Activated CD8-positive, alpha-beta memory T cell treated with anti-CD3 and anti-CD28 coated beads for 24 hours (primary cell): ENCODE data around the gene FTO.

ENCODE experiments used
- DNase-seq: peaks from one replicate; pipeline ENCODE4 v3.0.0-alpha.2; 2020

FTO gene

DNA sequence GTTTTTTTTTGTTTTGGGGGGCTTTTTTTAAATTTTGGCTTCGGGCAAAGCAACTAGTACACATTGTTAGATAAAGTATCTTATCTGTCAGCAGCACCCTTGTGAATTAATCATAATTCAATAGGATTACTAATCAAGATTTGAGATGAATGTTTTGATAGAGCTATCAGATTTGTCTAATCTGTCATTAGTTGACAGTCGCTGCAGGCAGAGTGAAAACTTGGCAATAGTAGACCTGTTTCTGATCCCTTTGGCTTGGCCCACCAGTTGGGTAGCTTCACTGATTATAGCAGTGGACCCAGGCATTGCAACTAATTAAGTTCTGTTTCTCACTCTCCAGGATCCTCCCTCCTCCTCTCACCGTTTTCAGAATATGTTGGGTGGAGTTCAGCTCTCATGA lies 324.0 kb downstream of the FTO start:
- no peak for DNase-seq

DNA sequence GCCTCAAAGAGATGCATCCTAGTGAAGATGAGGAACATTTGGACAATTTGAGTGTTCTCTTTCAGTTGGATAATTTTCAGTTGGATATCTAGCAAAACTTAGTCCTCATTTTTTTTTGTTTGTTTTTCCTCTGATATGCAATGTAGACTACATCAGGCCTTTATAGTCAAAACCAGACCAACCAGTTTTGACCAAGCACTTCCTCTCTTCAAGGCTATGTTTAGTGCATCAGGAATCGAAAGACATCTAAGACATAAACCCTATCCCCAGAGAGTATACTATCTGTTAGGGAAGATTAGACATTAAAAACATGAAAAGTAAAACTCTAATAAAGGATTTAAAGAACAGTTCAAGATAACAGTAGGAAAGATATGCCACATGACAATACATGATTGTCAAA lies 326.5 kb downstream of the FTO start:
- DNase-seq, result no peak

DNA sequence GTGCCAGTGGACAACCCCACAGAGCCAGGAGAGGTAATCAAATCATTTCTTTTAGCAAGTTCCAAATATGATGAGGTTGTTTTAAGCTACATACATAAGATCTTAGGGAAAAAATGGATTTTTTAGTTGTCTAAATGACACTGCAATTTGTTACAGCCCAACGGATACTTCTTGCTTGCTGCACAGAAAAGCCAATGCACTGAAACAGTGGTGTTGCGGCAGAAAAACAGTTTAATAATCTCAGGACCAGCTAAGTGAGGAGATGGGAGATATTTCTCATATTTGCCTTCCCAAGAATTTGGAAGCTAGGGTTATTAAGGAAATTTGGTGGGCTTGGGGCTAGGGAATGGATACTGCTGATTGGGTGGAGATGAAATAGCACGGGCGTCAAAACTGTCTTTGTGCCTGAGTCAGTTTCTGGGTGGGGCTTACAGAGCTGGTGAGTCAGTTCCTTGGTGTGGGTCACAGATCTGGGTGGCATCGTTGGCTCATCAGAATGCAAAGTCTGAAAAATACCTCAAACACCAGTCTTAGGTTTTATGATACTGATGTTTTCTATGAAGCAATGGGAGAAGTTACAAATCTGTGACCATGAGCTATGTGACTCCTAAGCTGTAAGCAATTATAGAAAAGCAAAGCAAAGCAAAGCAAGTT lies 327.3 kb downstream of the FTO start:
- DNase-seq, result no peak

DNA sequence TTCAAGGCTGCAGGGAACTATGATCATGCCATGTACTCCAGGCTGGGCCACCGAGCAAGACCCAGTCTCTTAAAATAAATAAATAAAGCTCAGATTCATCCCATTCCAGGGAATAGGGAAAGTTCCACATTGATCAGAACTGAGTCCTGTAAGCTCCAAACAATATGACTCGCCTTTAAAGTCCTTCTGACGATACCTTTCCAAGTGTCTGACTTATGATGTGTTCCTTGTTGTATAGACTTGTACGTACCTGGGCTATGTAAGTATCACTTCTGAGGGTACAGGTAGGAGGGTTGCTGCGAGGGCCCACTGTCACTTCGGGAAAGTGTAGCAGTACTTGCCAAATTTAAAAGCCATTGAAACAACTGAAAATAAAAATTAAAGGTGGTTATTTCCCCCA lies 329.8 kb downstream of the FTO start:
- no peak for DNase-seq

DNA sequence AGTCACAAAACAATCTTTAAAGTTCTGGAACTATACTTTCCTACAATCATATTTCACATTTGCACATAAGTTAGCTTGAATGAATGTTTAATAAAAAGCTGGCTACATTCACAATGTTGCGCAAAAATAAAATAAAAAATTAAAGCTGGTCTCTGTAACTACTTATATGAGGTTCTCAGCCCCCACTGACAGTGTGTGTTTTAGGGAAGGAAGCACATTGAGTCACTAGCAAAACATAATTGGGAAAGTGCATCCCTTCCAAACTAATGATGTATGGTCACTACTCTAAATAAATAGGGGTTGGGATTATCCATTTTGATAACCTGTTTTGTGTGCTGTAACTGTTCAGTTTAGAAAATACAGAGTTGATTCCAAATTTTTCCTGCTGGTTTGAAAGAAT lies 330.7 kb downstream of the FTO start:
- DNase-seq, result no peak

DNA sequence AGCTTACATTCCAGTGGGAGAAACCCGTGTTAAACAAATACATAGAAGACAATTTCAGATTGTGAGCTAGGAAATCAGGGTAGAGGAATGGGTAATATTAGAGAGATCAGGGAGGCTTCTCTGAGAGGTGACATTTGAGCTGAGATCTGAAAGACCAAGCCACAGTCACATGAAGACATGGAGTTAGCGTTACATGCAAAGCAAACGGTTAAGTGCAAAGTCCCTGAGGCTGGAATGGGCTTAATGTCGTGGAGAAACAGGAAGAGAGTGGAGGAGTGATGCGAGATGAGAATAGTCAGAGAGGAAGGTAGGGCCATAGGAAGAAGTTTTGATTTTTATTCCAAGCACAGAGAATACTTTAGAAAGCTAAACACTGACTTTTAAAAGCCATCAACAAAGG lies 336.5 kb downstream of the FTO start:
- DNase-seq, result no peak

DNA sequence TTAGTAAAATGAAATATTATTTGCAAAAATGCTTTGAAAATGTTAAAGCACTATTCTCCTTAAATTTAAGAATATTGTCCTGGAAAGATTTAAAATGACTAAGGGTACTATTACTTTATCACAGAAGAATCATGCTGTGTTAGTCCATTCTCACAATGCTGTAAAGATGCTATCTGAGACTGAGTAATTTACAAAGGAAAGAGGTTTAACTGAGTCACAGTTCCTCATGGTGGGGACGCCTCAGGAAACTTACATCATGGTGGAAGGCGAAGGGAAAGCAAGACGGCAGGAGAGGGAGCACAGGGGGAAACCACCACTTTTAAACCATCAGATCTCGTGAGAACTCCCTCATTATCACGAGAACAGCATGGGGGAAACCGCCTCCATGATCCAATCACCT lies 337.0 kb downstream of the FTO start:
- DNase-seq, result no peak

DNA sequence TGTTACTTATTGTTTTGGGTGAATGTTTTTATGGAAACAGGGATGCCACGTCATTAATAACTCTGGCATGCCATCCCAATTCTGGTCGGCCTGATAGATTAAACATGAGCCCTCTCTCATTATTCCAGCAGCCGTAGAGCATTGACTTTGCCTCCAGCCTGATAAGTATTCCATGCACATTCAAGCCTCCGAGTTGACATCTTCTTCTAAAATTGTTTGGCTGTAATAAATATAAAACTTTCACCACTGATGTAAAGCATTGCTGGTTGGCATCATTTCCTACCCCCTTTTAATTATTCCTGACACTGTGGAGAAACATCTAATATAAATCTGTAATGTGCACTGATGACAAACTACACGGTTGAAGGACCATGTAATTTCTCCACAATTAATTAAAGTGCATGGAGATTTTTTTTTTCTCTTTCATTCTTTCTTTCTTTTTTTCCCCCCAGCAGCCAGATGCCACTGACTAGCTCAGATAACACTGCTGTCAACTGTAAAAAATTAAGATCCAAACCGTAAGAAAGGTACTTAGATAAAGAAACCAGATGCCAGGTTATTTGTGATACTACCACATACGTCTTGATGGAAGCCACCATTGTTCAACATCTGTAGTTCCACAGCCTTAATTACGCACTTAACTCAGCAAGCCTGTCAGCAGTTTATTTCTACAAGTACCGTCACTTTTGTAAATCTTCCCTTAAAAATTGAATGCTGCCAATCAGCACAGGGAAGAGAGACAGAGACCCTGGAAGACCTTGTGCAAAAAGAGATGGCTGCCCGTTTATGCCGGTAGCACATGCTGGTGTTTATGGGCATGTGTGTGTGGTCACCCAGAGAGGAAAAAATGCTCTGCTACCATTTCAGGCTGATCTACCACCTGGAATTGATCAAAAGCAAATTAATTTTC lies 344.9 kb downstream of the FTO start:
- DNase-seq, result no peak

DNA sequence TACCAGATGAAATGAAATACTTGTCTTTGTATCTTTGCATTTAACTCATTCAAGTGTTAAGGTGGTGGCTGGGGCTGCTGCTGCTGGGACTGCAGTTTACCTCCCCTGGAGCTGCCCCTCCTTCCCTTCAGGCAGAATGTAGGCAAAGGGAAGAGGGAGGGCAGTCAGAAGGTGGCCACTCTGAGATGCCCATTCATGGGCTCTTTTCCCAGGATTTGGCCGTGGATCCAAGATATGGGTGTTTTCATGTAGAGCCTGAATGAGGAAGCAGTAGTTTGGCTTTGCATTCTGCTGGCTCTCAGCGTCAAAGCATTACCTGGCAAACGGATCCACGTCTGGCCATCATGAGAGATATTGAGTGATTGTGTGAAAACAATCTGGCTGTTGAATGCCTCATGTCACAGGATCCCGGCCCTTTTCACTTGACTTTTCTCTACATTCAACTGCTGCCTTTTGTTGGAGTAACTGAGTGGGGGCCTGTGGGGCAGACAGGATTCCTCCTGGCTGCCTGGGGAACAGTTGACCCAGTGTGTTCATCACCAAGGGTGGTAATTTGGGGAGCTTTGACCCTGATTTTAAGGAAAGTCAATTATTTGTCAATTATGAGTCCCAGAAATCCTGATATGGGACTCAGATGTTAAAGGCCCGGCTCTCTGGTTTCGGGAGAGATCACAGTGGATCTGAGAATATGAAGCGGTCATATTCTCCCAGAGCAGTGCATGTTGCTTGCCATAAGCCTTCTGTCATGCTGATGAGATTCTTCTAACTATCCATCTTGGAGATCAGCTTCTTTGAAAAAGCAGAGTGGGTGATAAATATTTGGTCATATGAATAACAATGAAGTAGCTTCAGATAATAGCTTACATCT lies 345.9 kb downstream of the FTO start:
- no peak for DNase-seq

DNA sequence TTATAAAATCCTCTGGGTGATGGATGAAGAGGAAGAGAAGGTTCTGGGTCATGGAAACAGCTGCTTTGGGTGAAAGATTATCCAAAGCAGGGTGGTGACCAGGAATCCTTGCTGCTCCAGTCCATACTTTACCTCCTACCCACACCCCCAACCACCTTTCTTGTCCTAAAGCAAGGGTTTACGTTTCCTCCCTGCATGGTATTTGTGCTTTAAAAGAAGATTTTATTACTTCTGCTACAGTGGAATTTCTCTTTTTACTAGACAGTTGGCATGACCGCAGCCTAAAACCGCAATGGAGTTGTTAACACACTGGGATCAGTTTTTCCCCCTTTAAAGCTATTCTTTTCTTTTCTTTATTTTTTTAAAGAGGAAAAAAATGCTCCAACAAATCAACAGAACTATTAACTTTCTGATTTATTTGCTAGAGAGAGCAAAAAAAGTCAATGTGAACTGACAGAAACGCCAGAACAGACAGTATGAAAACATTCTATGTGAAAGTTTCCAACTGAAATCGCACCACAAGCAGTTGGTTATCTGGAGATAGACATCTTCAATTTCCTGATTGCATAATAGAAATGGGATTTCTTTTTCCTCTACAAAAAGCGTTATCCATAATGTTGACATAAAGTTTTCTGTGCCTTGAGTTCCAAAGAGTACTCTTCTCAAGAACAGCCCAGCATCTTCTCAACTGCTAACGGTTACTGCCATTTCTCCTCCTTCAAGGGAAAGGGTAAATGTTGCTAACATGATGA lies 346.7 kb downstream of the FTO start:
- DNase-seq, result no peak

DNA sequence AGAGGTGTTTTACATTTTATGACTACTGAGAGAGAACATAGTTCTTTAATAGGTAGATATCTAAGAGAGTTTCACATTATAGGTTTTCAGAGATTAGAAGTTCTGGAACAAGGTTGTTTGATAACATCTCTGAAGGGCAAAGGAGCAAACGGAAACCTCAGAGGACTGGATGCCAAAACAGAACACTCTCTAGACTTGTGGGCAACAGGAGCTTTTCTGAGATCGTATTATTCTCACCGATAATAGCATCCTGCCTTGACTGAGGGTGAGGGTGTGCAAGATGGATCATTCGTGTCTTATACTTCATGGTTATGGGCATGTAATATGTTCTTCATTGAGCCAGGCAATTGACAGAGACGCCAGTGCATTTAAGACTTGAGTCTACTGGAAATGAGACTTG lies 347.9 kb downstream of the FTO start:
- DNase-seq, result no peak

DNA sequence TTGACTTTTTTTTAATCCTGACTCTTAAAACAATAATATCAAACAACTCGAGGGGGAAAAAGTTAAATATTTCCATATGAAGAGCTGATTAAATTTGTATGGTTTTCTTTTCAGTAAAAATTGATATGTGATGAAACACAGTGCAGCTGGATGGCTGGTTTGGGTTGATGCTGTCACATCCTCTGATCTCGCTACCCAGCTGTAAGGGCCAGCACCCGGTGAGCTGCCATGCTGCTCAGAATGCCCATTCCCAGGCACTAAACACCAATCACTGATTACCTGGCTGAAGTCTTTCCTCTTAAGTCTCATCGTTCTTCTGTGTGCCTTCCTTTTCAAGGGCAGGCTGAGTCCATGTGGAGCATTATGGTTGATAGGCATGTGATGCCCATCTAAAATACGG lies 348.3 kb downstream of the FTO start:
- no peak for DNase-seq

DNA sequence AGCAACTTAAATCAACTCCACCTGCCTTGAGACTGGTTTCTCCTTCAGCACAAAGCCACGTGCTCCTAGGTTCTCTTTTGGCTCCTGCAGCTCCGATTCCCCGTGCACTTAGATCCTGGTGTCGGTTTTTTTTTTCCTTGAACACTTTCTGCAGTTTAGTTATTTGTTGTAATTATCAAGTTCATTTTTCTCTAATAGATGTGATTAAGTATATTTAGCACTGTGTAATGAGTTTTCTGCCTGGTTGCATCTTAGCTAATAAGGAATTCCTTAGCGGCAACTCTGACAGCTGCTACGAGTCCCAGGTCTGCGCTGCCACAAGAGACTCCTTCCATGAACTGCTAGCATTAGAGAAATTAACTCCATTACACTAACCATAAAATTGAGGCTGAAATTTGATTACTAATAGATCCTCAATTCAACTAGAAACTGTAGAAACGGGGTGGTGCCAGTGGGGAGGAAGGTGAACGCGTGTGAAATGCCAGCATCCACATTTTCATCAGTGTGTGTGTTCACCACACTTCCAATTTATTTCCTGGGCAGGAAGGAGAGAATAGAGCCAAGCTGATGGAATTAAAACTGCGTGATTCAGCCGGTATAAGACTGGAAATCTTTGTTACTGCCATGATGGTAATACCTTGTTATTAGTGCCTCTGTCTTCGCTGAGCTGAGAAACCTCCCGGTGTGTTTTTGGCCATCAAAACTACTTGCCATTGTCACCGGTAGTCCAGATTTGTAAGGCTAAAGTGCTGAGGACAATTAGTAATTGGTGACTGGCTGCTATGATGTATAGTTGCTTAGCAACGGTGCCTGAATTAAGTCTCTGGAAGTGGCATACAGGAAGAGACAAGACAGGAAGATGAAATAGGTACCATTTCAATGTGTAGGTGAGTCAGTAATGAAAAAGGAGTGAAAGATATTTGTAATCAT lies 350.2 kb downstream of the FTO start:
- DNase-seq, result no peak

DNA sequence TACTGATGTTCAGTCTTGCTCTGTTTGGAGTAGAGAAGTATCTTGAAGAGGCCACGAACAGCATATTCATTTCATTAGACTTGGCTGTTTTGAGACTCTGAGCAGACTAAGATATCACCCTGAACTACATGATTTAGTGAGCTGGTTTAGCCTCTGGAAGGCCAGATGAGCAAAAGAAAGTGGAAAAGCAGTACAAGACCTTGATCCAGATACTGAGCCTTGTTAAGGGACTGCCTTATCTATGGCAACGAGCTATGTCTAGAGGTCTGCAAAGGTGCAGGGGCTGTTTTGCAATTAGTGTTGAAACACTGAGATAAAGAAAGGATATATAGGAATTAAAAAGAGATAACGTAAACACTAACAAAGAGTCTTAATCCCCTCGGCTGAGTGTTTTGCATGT lies 351.2 kb downstream of the FTO start:
- no peak for DNase-seq

DNA sequence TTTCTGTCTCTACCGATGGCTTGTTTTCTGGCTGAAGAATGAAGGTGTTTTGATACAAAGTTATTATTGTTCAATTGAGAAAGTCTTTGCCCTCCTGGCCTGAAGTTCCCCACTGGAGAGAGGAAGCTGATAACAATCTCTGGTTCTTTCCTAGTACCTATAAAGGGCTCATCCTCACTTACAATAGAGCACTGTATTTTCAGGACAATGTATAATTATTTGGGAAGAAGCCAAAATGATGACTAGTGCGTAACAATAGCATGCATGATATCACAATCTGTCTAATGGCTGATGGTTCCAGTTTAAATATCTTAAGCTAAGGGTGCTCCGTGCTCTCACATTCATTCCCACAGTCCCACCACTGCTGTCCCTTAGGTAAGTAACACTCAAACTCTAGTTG lies 351.9 kb downstream of the FTO start:
- no peak for DNase-seq

DNA sequence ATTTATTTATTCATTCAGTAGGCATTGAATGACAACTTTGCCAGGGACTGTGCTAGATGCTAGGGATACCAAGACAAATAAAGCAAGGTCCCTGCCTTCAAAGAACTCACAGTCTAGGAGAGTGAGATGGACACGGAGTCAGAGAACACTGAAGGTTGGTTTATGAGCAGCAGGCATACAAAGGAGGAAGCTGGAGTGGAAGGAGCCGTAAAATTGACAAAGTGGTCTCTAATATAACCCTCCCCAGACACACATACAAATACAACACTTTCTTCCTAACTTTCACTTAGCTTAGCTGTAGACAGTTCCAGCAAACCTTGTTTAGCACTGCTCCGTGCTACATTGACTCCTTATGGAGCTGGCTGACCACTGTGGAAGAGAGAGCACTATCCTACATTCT lies 353.0 kb downstream of the FTO start:
- DNase-seq, result no peak

DNA sequence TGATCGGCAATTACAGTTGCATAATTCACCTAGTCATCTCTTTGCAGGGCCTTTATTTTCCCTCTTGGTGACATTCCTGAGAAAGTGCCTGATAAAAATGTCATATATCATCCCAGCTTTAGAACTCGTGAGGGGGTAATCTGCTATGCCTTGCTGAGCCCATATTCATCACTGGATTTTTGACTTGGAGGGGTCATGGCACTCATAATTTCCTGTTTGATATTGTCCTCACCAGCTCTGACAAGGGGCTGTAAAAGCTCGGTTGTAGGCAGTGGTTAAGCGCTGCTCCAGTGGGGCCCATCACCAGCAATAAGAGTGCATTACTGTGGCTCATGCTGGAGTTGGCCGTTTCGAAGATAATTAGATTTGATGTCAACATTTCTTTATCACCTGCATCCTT lies 355.4 kb downstream of the FTO start:
- DNase-seq, result no peak

DNA sequence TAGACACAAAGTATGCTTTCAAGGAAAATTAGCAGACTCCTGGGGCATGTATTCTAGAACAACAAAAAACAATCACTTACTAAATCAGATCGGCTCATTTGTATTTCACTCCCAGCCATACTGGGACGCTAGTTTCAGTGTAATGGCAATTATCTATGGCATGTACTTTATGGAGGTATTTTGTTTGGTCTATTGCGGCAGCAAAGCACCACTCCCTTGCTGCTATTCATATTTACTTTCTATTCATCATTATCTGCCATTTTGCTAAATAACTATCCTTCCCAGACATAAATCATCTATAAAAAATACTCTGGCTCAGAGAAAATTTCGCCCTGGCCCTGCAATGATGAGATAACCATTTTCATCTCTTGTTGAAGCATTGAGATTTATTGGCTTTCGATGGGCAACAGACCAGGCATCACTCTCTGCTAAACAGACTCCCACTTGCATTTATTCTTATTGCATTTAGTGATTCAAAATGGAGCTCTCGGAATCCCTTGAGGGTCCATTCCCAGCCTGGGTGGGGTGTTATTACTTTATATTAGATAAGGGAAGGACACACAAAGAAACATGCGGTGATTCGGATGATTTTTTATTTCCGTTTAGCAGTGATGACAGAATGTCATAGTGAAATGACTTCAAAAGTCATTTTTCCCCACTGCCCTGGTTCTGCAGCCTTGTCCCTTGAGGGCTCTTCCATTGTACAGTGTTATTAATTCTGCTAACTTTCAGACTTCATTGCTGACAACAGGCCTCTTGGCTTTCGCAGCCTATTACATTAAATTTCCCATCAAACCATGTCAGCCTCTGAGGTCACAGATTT lies 356.9 kb downstream of the FTO start:
- DNase-seq, result no peak

DNA sequence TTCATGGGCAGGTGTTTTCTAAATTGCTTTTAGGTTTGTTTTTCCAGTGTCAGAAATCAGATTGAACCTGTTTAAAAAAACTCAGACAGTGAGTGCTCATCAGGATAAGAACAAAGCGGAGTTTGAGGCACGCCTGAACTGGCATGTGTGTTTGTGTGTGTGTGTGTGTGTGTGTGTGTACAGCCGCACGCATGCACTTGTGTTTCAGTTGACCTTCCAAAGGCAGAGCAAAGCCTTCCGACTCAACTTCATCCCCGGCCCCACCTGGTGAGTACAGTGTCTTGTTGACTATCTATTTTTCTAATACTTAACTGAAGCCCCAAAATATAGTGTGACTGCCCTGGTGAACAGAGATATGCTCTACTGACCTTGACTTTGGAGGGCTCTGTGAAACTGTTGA lies 357.5 kb downstream of the FTO start:
- DNase-seq, result no peak

DNA sequence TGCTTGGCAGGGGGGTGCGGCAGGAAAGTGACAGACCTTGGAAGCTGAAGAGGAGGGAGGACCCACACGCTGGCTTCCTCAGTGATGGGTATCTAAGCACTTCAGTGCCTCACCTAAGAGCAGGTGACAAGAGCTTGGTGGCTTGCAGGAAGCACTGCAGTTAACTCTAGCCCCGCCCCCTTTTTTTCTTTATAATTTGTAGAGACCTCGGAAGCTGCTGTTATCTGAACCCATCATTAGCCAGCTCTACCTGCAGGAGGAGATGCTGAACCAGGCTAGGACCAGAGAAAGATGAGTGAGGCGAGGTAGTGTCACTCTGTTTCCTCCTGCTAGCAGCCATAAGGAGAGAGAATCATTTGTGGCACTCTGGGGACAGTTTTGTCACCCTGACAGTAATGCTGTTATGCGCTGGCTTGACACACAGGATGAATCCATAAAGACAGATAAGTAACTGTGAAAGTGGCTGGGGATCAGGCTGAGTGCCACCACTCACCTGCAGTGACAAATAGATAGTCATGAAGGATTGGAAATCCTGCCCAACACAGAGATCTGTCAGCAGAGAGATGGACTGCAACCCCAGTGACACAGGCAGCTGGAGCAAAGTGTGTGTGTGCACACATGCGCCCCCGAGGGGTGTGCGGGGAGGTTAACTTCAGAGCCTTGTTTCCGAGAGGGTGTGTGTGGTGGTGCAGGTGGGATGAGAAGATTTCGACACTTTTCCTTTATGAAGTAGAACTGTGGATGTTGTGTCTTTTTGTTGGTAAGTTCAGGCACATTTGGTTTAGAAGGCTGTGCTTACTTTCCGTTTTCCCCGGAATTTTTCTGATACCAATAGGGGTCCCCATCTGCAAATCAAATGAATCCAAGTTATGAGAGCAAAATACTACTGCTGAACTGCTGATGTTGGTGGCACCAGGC lies 358.7 kb downstream of the FTO start:
- no peak for DNase-seq
